ENCODE data around the gene STPG4.

- no peak for TF ChIP-seq POLR2A (IDR thresholded peaks at IDR 0.05)
- no peak for TF ChIP-seq CTCF (IDR thresholded peaks at IDR 0.05)
- TF ChIP-seq EP300 (IDR thresholded peaks at IDR 0.05), result no peak
Observed at GRCh38 chr2:47095349-47096020, 59.6 kb downstream of the STPG4 start.

All from sigmoid colon (tissue), 4 donors.